SKM-1 treated with dmso at 0.1 percent for 144 hours (cell line): ENCODE results near the gene NOA1.
"Not testable (repeated sequence)": the region's sequence is repeated elsewhere in the genome, so short reads cannot be mapped to it uniquely, and the experiment has no call there.

Experiments
- DNase-seq: peaks from one replicate; lab custom pipeline; 2025; ENCODE audit not compliant: unreplicated experiment; lab: John Stamatoyannopoulos, UW

The NOA1 gene

GRCh38 chr4:56959100-56959499 is 18.3 kb downstream of the NOA1 start:
- DNase-seq: no peak

GRCh38 chr4:56958111-56958517 is 19.3 kb downstream of the NOA1 start:
- DNase-seq: peak; percentile 97

GRCh38 chr4:56953680-56954520 is 23.5 kb downstream of the NOA1 start:
- no peak for DNase-seq

- no peak for DNase-seq
These were observed 36.0 kb downstream of the NOA1 start for GRCh38 chr4:56941403-56941802.

- no peak for DNase-seq
These were observed 36.4 kb downstream of the NOA1 start for GRCh38 chr4:56940971-56941370.

GRCh38 chr4:56940403-56940802 is 37.0 kb downstream of the NOA1 start:
- DNase-seq: no peak

GRCh38 chr4:56939826-56940225 is 37.6 kb downstream of the NOA1 start:
- not testable (repeated sequence) for DNase-seq

GRCh38 chr4:56937262-56937661 is 40.1 kb downstream of the NOA1 start:
- no peak for DNase-seq

- DNase-seq: no peak
These were observed 45.5 kb downstream of the NOA1 start for GRCh38 chr4:56931924-56932323.

GRCh38 chr4:56930638-56931037 is 46.8 kb downstream of the NOA1 start:
- DNase-seq: no peak

GRCh38 chr4:56927196-56927595 is 50.2 kb downstream of the NOA1 start:
- DNase-seq: no peak

- not testable (repeated sequence) for DNase-seq
These were observed 62.4 kb downstream of the NOA1 start for GRCh38 chr4:56914977-56915376.

GRCh38 chr4:56914336-56914735 is 63.1 kb downstream of the NOA1 start:
- DNase-seq: no peak
